Activated CD4-positive, alpha-beta T cell treated with anti-CD3 and anti-CD28 coated beads for 36 hours (primary cell): Measurements from ENCODE around the gene TMEM121. TPM values are rescaled to one million over a fixed set of nuclear protein-coding genes. Genes with fewer than 3 reads are reported as not detected.

Experiments used
- ATAC-seq: fragments of 200-7000 bp; cut with Tn5 transposase; one replicate; pipeline ENCODE4 v1.10.0; 2021; ENCODE audit warnings: mild to moderate bottlenecking, moderate library complexity
- CTCF ChIA-PET: fragments of 350-600 bp; sonication (Branson Sonifier 250); formaldehyde crosslinking; loops from one replicate; lab custom pipeline; 2021; ENCODE audit warnings: antibody characterized with exemption; lab: Charles Lee
- POLR2A ChIA-PET: fragments of 350-600 bp; sonication (Branson Sonifier 250); formaldehyde crosslinking; loops from one replicate; lab custom pipeline; 2021; ENCODE audit warnings: antibody characterized with exemption, inconsistent platforms; lab: Charles Lee
- DNase-seq: peaks from one replicate; pipeline ENCODE4 v3.0.0-alpha.2; 2020
- H3K27ac Mint-ChIP-seq: one replicate; pipeline ENCODE4 v1.8.0; 2021; ENCODE audit warnings: mixed read lengths
- H3K27me3 Mint-ChIP-seq: one replicate; pipeline ENCODE4 v1.8.0; 2021; ENCODE audit warnings: mixed read lengths
- H3K36me3 Mint-ChIP-seq: one replicate; pipeline ENCODE4 v1.8.0; 2021; ENCODE audit warnings: low read depth, mixed read lengths
- H3K4me1 Mint-ChIP-seq: one replicate; pipeline ENCODE4 v1.8.0; 2021; ENCODE audit warnings: mixed read lengths
- H3K4me3 Mint-ChIP-seq: one replicate; pipeline ENCODE4 v1.8.0; 2021; ENCODE audit warnings: mild to moderate bottlenecking, moderate library complexity, mixed read lengths
- H3K9me3 Mint-ChIP-seq: one replicate; pipeline ENCODE4 v1.8.0; 2021; ENCODE audit warnings: low read depth, mixed read lengths
- intact Hi-C, 2 experiments: fragments of 100-400 bp; cut with DNase I in 1 of 2; cut with micrococcal nuclease in 1 of 2; formaldehyde crosslinking; loops; one replicate each; pipeline versions ENCODE4 v1.14.2 to v1.15.1; 2022 to 2024; cut with DNase I, micrococcal nuclease
- total RNA-seq, 2 experiments: library from RNA; stranded (reverse); gene quantifications; one replicate each; pipeline ENCODE4 v1.2.3, GENCODE V29; 2021

The TMEM121 gene
- total RNA-seq, 2 experiments from 2014 or later: 7.2 to 9.2 TPM

- ATAC-seq (no peak), DNase-seq (no peak)
- no peaks in the 10 kb centered on the region for H3K4me1 Mint-ChIP-seq
- intact Hi-C loops: no loop called here
- peaks cover 18% of the 10 kb centered on the region for H3K27me3 Mint-ChIP-seq
- ChIA-PET POLR2A (no interaction called here), CTCF (no interaction called here)
- no peak overlapping the region for H3K27ac Mint-ChIP-seq
- H3K9me3 Mint-ChIP-seq: no peaks in the 10 kb centered on the region
- H3K4me3 Mint-ChIP-seq: no peak overlapping the region
- H3K36me3 Mint-ChIP-seq: no peaks in the 10 kb centered on the region
These were observed 17.8 kb upstream of the TMEM121 start for GRCh38 chr14:105508601-105509000.

- peaks cover 32% of the 10 kb centered on the region for H3K27me3 Mint-ChIP-seq
- POLR2A ChIA-PET: interaction anchor here (0.7 kb wide), 1 partner anchor 25 kb away, joined by 6 read pairs; no protein-coding TSS in a partner anchor
- DNase-seq (no peak), ATAC-seq (no peak)
- no peaks in the 10 kb centered on the region for H3K9me3 Mint-ChIP-seq
- CTCF ChIA-PET: interaction anchor here (0.7 kb wide), 1 partner anchor 421 kb away, joined by 3 read pairs; no protein-coding TSS in a partner anchor
- intact Hi-C loops: no loop called here
- no peaks in the 10 kb centered on the region for H3K36me3 Mint-ChIP-seq
- no peak overlapping the region for H3K27ac Mint-ChIP-seq
- H3K4me1 Mint-ChIP-seq: no peaks in the 10 kb centered on the region
- no peak overlapping the region for H3K4me3 Mint-ChIP-seq
These were observed 9.3 kb upstream of the TMEM121 start for GRCh38 chr14:105517096-105517495.

GRCh38 chr14:105519946-105520698 lies 6.3 kb upstream of the TMEM121 start:
- Mint-ChIP-seq H3K4me1 (no peaks in the 10 kb centered on the region), H3K4me3 (no peak overlapping the region), H3K36me3 (no peaks in the 10 kb centered on the region), H3K9me3 (no peaks in the 10 kb centered on the region), H3K27me3 (peaks cover 30% of the 10 kb centered on the region), H3K27ac (no peak overlapping the region)
- DNase-seq (no peak), ATAC-seq (no peak)
- intact Hi-C loops: loop anchor here in 1 of 2 experiments (10.0 kb wide), 1 partner anchor 335 kb away; the partner anchor contains the start of gene NUDT14
- POLR2A ChIA-PET: no interaction called here
- CTCF ChIA-PET: interaction anchor here (0.8 kb wide), 1 partner anchor 331 kb away, joined by 4 read pairs; no protein-coding TSS in a partner anchor

- Mint-ChIP-seq H3K27ac (no peak overlapping the region), H3K4me1 (peaks cover 13% of the 10 kb centered on the region), H3K27me3 (peaks cover 13% of the 10 kb centered on the region), H3K9me3 (no peaks in the 10 kb centered on the region), H3K4me3 (peak overlapping the region; percentile 49), H3K36me3 (peaks cover 6% of the 10 kb centered on the region)
- DNase-seq (no peak), ATAC-seq (no peak)
- intact Hi-C loops: loop anchor here in 1 of 2 experiments (10.0 kb wide), 1 partner anchor 341 kb away; the partner anchor contains the start of gene NUDT14
- POLR2A ChIA-PET: no interaction called here
- CTCF ChIA-PET: interaction anchor here (1.0 to 1.4 kb wide), 2 partner anchors 35 to 155 kb away, joined by 3 to 5 read pairs; no protein-coding TSS in a partner anchor
These were observed 1.1 kb upstream of the TMEM121 start for GRCh38 chr14:105525326-105525725.

GRCh38 chr14:105526776-105527380 lies 495 bp downstream of the TMEM121 start:
- H3K27me3 Mint-ChIP-seq: peaks cover 12% of the 10 kb centered on the region
- peak; percentile 36 for DNase-seq
- CTCF ChIA-PET: interaction anchor here (0.7 kb wide), 1 partner anchor 10 kb away, joined by 4 read pairs; no protein-coding TSS in a partner anchor
- no peaks in the 10 kb centered on the region for H3K9me3 Mint-ChIP-seq
- peaks cover 15% of the 10 kb centered on the region for H3K4me1 Mint-ChIP-seq
- peak overlapping the region; percentile 74 for H3K4me3 Mint-ChIP-seq
- H3K36me3 Mint-ChIP-seq: peaks cover 6% of the 10 kb centered on the region
- peak overlapping the region; percentile 31 for H3K27ac Mint-ChIP-seq
- POLR2A ChIA-PET: no interaction called here
- no peak for ATAC-seq
- intact Hi-C loops: loop anchor here in 1 of 2 experiments (10.0 kb wide), 1 partner anchor 342 kb away; the partner anchor contains the start of gene NUDT14

GRCh38 chr14:105527381-105527825 lies 1.0 kb downstream of the TMEM121 start:
- ATAC-seq: no peak
- peak overlapping the region; percentile 31 for H3K27ac Mint-ChIP-seq
- H3K36me3 Mint-ChIP-seq: peaks cover 6% of the 10 kb centered on the region
- POLR2A ChIA-PET: no interaction called here
- peaks cover 10% of the 10 kb centered on the region for H3K27me3 Mint-ChIP-seq
- CTCF ChIA-PET: interaction anchor here (0.7 kb wide), 1 partner anchor 9 kb away, joined by 4 read pairs; no protein-coding TSS in a partner anchor
- no peak for DNase-seq
- intact Hi-C loops: loop anchor here in 1 of 2 experiments (10.0 kb wide), 1 partner anchor 343 kb away; the partner anchor contains the start of gene NUDT14
- no peaks in the 10 kb centered on the region for H3K9me3 Mint-ChIP-seq
- peaks cover 15% of the 10 kb centered on the region for H3K4me1 Mint-ChIP-seq
- H3K4me3 Mint-ChIP-seq: peak overlapping the region; percentile 74

GRCh38 chr14:105527826-105528585 lies 1.6 kb downstream of the TMEM121 start:
- DNase-seq (peak; percentile 90), ATAC-seq (peak; percentile 62)
- H3K4me1 Mint-ChIP-seq: peaks cover 15% of the 10 kb centered on the region
- H3K9me3 Mint-ChIP-seq: no peaks in the 10 kb centered on the region
- peaks cover 10% of the 10 kb centered on the region for H3K27me3 Mint-ChIP-seq
- H3K36me3 Mint-ChIP-seq: peaks cover 6% of the 10 kb centered on the region
- H3K4me3 Mint-ChIP-seq: peak overlapping the region; percentile 74
- intact Hi-C loops: loop anchor here (1.0 to 10.0 kb wide), 9 partner anchors 37 to 343 kb away; partner anchors contain the start of genes NUDT14 (in 1 of the 2) and TEDC1 (in 1 of the 2)
- ChIA-PET POLR2A (interaction anchor here (0.9 to 1.0 kb wide), 2 partner anchors 38 to 46 kb away, joined by 3 to 5 read pairs; no protein-coding TSS in a partner anchor), CTCF (interaction anchor here (0.7 to 1.5 kb wide), 7 partner anchors 9 to 159 kb away, joined by 3 to 5 read pairs (median 3); no protein-coding TSS in a partner anchor)
- peak overlapping the region; percentile 58 for H3K27ac Mint-ChIP-seq

DNA sequence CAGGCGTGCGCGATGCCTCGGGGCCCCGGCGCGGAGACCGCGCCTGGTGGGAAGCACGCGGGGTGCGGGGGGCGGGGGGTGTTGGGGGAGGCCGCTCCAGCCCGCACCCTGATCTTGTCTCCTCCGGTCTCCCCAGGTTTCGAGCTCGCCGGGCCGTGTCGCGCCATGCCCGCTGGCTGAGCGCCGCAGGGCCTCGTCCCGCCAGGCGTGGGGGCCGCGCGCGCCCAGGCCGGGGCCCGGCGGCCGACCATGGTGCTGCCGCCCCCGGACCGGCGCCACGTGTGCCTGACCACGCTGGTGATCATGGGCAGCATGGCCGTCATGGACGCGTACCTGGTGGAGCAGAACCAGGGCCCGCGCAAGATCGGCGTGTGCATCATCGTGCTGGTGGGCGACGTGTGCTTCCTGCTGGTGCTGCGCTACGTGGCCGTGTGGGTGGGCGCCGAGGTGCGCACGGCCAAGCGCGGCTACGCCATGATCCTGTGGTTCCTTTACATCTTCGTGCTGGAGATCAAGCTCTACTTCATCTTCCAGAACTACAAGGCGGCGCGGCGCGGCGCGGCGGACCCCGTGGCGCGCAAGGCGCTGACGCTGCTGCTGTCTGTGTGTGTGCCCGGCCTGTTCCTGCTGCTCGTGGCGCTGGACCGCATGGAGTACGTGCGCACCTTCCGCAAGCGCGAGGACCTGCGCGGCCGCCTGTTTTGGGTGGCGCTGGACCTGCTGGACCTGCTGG lies 2.4 kb downstream of the TMEM121 start:
- Mint-ChIP-seq H3K9me3 (no peaks in the 10 kb centered on the region), H3K36me3 (peaks cover 6% of the 10 kb centered on the region), H3K27me3 (peaks cover 8% of the 10 kb centered on the region), H3K4me3 (peak overlapping the region; percentile 77), H3K4me1 (peaks cover 15% of the 10 kb centered on the region), H3K27ac (peak overlapping the region; percentile 86)
- POLR2A ChIA-PET: interaction anchor here (0.6 to 1.0 kb wide), 4 partner anchors 37 to 132 kb away, joined by 3 to 5 read pairs (median 3); no protein-coding TSS in a partner anchor
- ATAC-seq: peak; percentile 33
- intact Hi-C loops: loop anchor here (1.0 to 10.0 kb wide), 9 partner anchors 38 to 344 kb away; partner anchors contain the start of genes NUDT14 (in 1 of the 2) and TEDC1 (in 1 of the 2)
- CTCF ChIA-PET: interaction anchor here (0.6 to 2.2 kb wide), 9 partner anchors 10 to 160 kb away, joined by 3 to 10 read pairs (median 3); no protein-coding TSS in a partner anchor
- DNase-seq: peak; percentile 68

DNA sequence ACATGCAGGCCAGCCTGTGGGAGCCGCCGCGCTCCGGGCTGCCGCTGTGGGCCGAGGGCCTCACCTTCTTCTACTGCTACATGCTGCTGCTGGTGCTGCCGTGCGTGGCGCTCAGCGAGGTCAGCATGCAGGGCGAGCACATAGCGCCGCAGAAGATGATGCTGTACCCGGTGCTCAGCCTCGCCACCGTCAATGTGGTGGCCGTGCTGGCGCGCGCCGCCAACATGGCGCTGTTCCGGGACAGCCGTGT lies 2.9 kb downstream of the TMEM121 start:
- POLR2A ChIA-PET: interaction anchor here (0.6 to 1.0 kb wide), 2 partner anchors 37 to 132 kb away, joined by 3 read pairs; no protein-coding TSS in a partner anchor

More for the DNA sequence above, 2.9 kb downstream of the TMEM121 start:
- H3K27ac Mint-ChIP-seq: peak overlapping the region; percentile 86
- ATAC-seq (peak; percentile 16), DNase-seq (no peak)
- peaks cover 6% of the 10 kb centered on the region for H3K36me3 Mint-ChIP-seq
- CTCF ChIA-PET: interaction anchor here (0.6 to 2.2 kb wide), 4 partner anchors 9 to 140 kb away, joined by 3 to 10 read pairs (median 3); no protein-coding TSS in a partner anchor
- peaks cover 15% of the 10 kb centered on the region for H3K4me1 Mint-ChIP-seq
- intact Hi-C loops: loop anchor here (2.0 to 10.0 kb wide), 5 partner anchors 38 to 344 kb away; partner anchors contain the start of genes NUDT14 (in 1 of the 2) and TEDC1 (in 1 of the 2)
- H3K27me3 Mint-ChIP-seq: peaks cover 6% of the 10 kb centered on the region
- H3K9me3 Mint-ChIP-seq: no peaks in the 10 kb centered on the region
- H3K4me3 Mint-ChIP-seq: peak overlapping the region; percentile 77
